GM21529 (cell line): ENCODE results near the gene COQ4.
"Not testable (repeated sequence)": the region's sequence is repeated elsewhere in the genome, so short reads cannot be mapped to it uniquely, and the experiment has no call there.

ENCODE experiments used
- ATAC-seq: cut with Tn5 transposase; IDR thresholded peaks from one replicate; pipeline ENCODE4 v1.9.1; 2021; ENCODE audit not compliant: unreplicated experiment

The COQ4 gene

GRCh38 chr9:128322404-128323211 lies at the start of gene COQ4, which contains the start of gene TRUB2:
TSS of gene COQ4 (plus strand) at chr9:128322839. CDS start at chr9:128322859, 20 bp downstream.
TSS of gene TRUB2 (minus strand) at chr9:128322447. CDS start at chr9:128322408, 39 bp downstream.
- peak; percentile 80 for ATAC-seq

- no peak for ATAC-seq
These were observed 48.4 kb upstream of the COQ4 start for GRCh38 chr9:128274245-128274644.

- ATAC-seq = peak; percentile 52
These were observed 47.2 kb upstream of the COQ4 start, which contains the start of gene GOLGA2 for GRCh38 chr9:128275198-128276007. TSS of gene GOLGA2 (minus strand) at chr9:128276007. CDS start at chr9:128275976, 31 bp downstream.

GRCh38 chr9:128276008-128276573 lies 46.5 kb upstream of the COQ4 start, which contains the start of gene SWI5:
TSS of gene SWI5 (plus strand) at chr9:128276276.
- ATAC-seq = peak; percentile 95

- no peak for ATAC-seq
These were observed 45.9 kb upstream of the COQ4 start for GRCh38 chr9:128276574-128277270.

GRCh38 chr9:128279088-128280073 lies 43.3 kb upstream of the COQ4 start:
- ATAC-seq = not testable (repeated sequence)

- no peak for ATAC-seq
These were observed 42.5 kb upstream of the COQ4 start for GRCh38 chr9:128280084-128280622.

- ATAC-seq = no peak
These were observed 40.1 kb upstream of the COQ4 start for GRCh38 chr9:128282500-128282899.

GRCh38 chr9:128285033-128285784 lies 37.4 kb upstream of the COQ4 start:
- no peak for ATAC-seq

GRCh38 chr9:128286440-128286839 lies 36.2 kb upstream of the COQ4 start:
- ATAC-seq = no peak

- no peak for ATAC-seq
These were observed 34.2 kb upstream of the COQ4 start for GRCh38 chr9:128288273-128289004.

- ATAC-seq = no peak
These were observed 30.6 kb upstream of the COQ4 start for GRCh38 chr9:128292009-128292408.

GRCh38 chr9:128293091-128293490 lies 29.5 kb upstream of the COQ4 start:
- ATAC-seq = no peak

GRCh38 chr9:128294142-128294541 lies 28.5 kb upstream of the COQ4 start:
- ATAC-seq = no peak

- ATAC-seq = no peak
These were observed 26.1 kb upstream of the COQ4 start for GRCh38 chr9:128296340-128297220.

- no peak for ATAC-seq
These were observed 25.3 kb upstream of the COQ4 start for GRCh38 chr9:128297221-128297773.
